Activated B cell treated with CpG ODN at 0.5 μM for 24 hours (primary cell): ENCODE measurements around the gene ERC2. TPM values are rescaled to one million over a fixed set of nuclear protein-coding genes. Genes with fewer than 3 reads are reported as not detected.

Experiments
- ATAC-seq: fragments of 200-7000 bp; cut with Tn5 transposase; one replicate; pipeline ENCODE4 v1.10.0; 2021; ENCODE audit warnings: low read depth, mild to moderate bottlenecking, moderate library complexity
- CTCF ChIA-PET: fragments of 350-600 bp; sonication (Branson Sonifier 250); formaldehyde crosslinking; loops from one replicate; lab custom pipeline; 2021; ENCODE audit warnings: antibody characterized with exemption; lab: Charles Lee
- POLR2A ChIA-PET: fragments of 350-600 bp; sonication (Branson Sonifier 250); formaldehyde crosslinking; loops from one replicate; lab custom pipeline; 2021; ENCODE audit warnings: antibody characterized with exemption; lab: Charles Lee
- DNase-seq: peaks from one replicate; pipeline ENCODE4 v3.0.0; 2022
- H3K27ac Mint-ChIP-seq: one replicate; pipeline ENCODE4 v1.8.0; 2020; ENCODE audit warnings: mixed read lengths
- H3K27me3 Mint-ChIP-seq: one replicate; pipeline ENCODE4 v1.8.0; 2021; ENCODE audit warnings: mixed read lengths
- H3K36me3 Mint-ChIP-seq: one replicate; pipeline ENCODE4 v1.8.0; 2021; ENCODE audit warnings: low read depth, mixed read lengths
- H3K4me1 Mint-ChIP-seq: one replicate; pipeline ENCODE4 v1.8.0; 2021; ENCODE audit warnings: mixed read lengths
- H3K4me3 Mint-ChIP-seq: one replicate; pipeline ENCODE4 v1.8.0; 2020; ENCODE audit warnings: mild to moderate bottlenecking, mixed read lengths
- H3K9me3 Mint-ChIP-seq: one replicate; pipeline ENCODE4 v1.8.0; 2020; ENCODE audit warnings: mixed read lengths
- CTCF ChIP-seq: fragments of 200-600 bp; IDR thresholded peaks from one replicate; pipeline ENCODE4 v1.8.0; 2022; ENCODE audit warnings: antibody characterized with exemption, mild to moderate bottlenecking
- intact Hi-C: fragments of 100-400 bp; cut with micrococcal nuclease; formaldehyde crosslinking; loops from one replicate; pipeline ENCODE4 v1.15.1; 2024
- total RNA-seq: library from RNA; stranded (reverse); gene quantifications from 2 replicates; pipeline ENCODE4 v1.2.3, GENCODE V29; 2022

ERC2 gene
- total RNA-seq, 1 donor from 2014 or later: not detected

GRCh38 chr3:56089739-56090138 lies 378.5 kb downstream of the ERC2 start:
- Mint-ChIP-seq H3K4me1 (no peaks in the 10 kb centered on the region), H3K27me3 (no peaks in the 10 kb centered on the region), H3K36me3 (no peaks in the 10 kb centered on the region), H3K27ac (no peak overlapping the region), H3K9me3 (peaks cover 2% of the 10 kb centered on the region), H3K4me3 (no peak overlapping the region)
- DNase-seq: no peak
- ATAC-seq: no peak
- POLR2A ChIA-PET: no interaction called here
- no peak for TF ChIP-seq CTCF
- intact Hi-C loops: no loop called here
- CTCF ChIA-PET: no interaction called here

GRCh38 chr3:56087451-56088053 lies 380.7 kb downstream of the ERC2 start:
- intact Hi-C loops: no loop called here
- Mint-ChIP-seq H3K9me3 (peaks cover 2% of the 10 kb centered on the region), H3K27ac (no peak overlapping the region), H3K36me3 (no peaks in the 10 kb centered on the region), H3K4me3 (no peak overlapping the region), H3K27me3 (no peaks in the 10 kb centered on the region), H3K4me1 (no peaks in the 10 kb centered on the region)
- CTCF ChIA-PET: no interaction called here
- DNase-seq (no peak), ATAC-seq (no peak)
- TF ChIP-seq CTCF: no peak
- POLR2A ChIA-PET: no interaction called here

- H3K9me3 Mint-ChIP-seq: peaks cover 2% of the 10 kb centered on the region
- POLR2A ChIA-PET: no interaction called here
- no peak for TF ChIP-seq CTCF
These were observed 381.9 kb downstream of the ERC2 start for GRCh38 chr3:56086355-56086754.

GRCh38 chr3:56081246-56081645 lies 387.0 kb downstream of the ERC2 start:
- DNase-seq (no peak), ATAC-seq (no peak)
- H3K36me3 Mint-ChIP-seq: no peaks in the 10 kb centered on the region
- H3K4me1 Mint-ChIP-seq: no peaks in the 10 kb centered on the region
- intact Hi-C loops: no loop called here
- H3K9me3 Mint-ChIP-seq: no peaks in the 10 kb centered on the region
- POLR2A ChIA-PET: no interaction called here
- no peaks in the 10 kb centered on the region for H3K27me3 Mint-ChIP-seq
- no peak overlapping the region for H3K27ac Mint-ChIP-seq
- no peak for TF ChIP-seq CTCF
- CTCF ChIA-PET: no interaction called here
- no peak overlapping the region for H3K4me3 Mint-ChIP-seq

More at GRCh38 chr3:56086355-56086754, 381.9 kb downstream of the ERC2 start:
- Mint-ChIP-seq H3K4me1 (no peaks in the 10 kb centered on the region), H3K36me3 (no peaks in the 10 kb centered on the region), H3K4me3 (no peak overlapping the region), H3K27ac (no peak overlapping the region), H3K27me3 (no peaks in the 10 kb centered on the region)
- intact Hi-C loops: no loop called here
- ATAC-seq (no peak), DNase-seq (no peak)
- CTCF ChIA-PET: no interaction called here

GRCh38 chr3:56076746-56077145 lies 391.5 kb downstream of the ERC2 start:
- Mint-ChIP-seq H3K4me3 (no peak overlapping the region), H3K27ac (no peak overlapping the region), H3K27me3 (peaks cover 3% of the 10 kb centered on the region), H3K9me3 (no peaks in the 10 kb centered on the region), H3K36me3 (no peaks in the 10 kb centered on the region), H3K4me1 (no peaks in the 10 kb centered on the region)
- intact Hi-C loops: no loop called here
- ChIA-PET CTCF (no interaction called here), POLR2A (no interaction called here)
- DNase-seq (no peak), ATAC-seq (no peak)
- no peak for TF ChIP-seq CTCF
